Airway epithelial cell (primary cell): ENCODE data around the gene PIP4K2A. TPM values are rescaled to one million over a fixed set of nuclear protein-coding genes. Genes with fewer than 3 reads are reported as not detected.

Source experiments
- total RNA-seq: library from RNA; depleted of rRNA; stranded (reverse); fragments of >200 nt; gene quantifications from 2 replicates; pipeline ENCODE4 v1.2.3, GENCODE V29; 2015

Gene PIP4K2A
- total RNA-seq, result 8.5 and 11.8 TPM in 2 replicates

GRCh38 chr10:22714479-22715289, at the start of gene PIP4K2A:
Gene PIP4K2A (minus strand): TSS chr10:22714578. CDS start chr10:22714326, 252 bp downstream.

Other genes with a start within 250 kb of the PIP4K2A start
- gene ARMC3, start 213.5 kb upstream of the PIP4K2A start, total RNA-seq, result not detected in 2 replicates